Measurements from ENCODE around the gene TLK1. TPM values are rescaled to one million over a fixed set of nuclear protein-coding genes. Genes with fewer than 3 reads are reported as not detected.

Gene TLK1
- total and polyA plus RNA-seq, 2 of the 4 experiments (the other 2 are of a cell fraction), result 7.3 to 12.5 TPM

- peak; percentile 67 for TF ChIP-seq USF2 (IDR thresholded peaks at IDR 0.05; ENCODE audit: low read depth, low read length)
These were observed 187.0 kb downstream of the TLK1 start (continued) for GRCh38 chr2:170973492-170974303.

- H3K4me3 ChIP-seq (ENCODE audit: insufficient read depth, low read depth, low read length), result peak overlapping the region; percentile 86; the same call in 1 of the 2 replicates
- no peak overlapping the region for H4K5ac ChIP-seq (ENCODE audit: low read depth, low read length)
- H3K9me1 ChIP-seq (ENCODE audit: insufficient read depth, low read length), result no peaks in the 10 kb centered on the region
- no peak overlapping the region for H3K56ac ChIP-seq (ENCODE audit: extremely low read depth, insufficient read depth, low read length)
- in situ Hi-C loops (cut with MboI; ENCODE audit: low sequenced_read_pairs), result loop anchor here (5.0 to 10.0 kb wide), 2 partner anchors 182 to 444 kb away; no protein-coding TSS in a partner anchor
- intact Hi-C loops (cut with micrococcal nuclease), result loop anchor here (1.0 to 10.0 kb wide), 7 partner anchors 186 to 1492 kb away; partner anchors contain the start of genes CYBRD1 and DCAF17
- no peaks in the 10 kb centered on the region for H4K20me1 ChIP-seq (ENCODE audit: insufficient read depth, low read length)
- peaks cover 4% of the 10 kb centered on the region; the same call in 1 of the 2 replicates for H3K36me3 ChIP-seq (ENCODE audit: control insufficient read depth, insufficient read depth, low read length)
- H3K4ac ChIP-seq (ENCODE audit: low read depth, low read length), result no peak overlapping the region
- POLR2A ChIA-PET (ENCODE audit: unreplicated experiment), result no interaction called here
- no peaks in the 10 kb centered on the region for H3K9me3 ChIP-seq (ENCODE audit: control insufficient read depth, insufficient read depth, low read length)
- peak overlapping the region in 1 of 2 experiments; percentile 19; a peak in 1 of 4 replicates for H4K8ac ChIP-seq (ENCODE audit: low read depth in 2 of 2, low read length in 2 of 2)
- H3K9ac ChIP-seq (ENCODE audit: low read depth, low read length), result no peak overlapping the region
- peaks cover 4% of the 10 kb centered on the region for H3K4me1 ChIP-seq (ENCODE audit: control insufficient read depth, insufficient read depth, low read length)
- peak overlapping the region; percentile 98 for H2AK9ac ChIP-seq (replicated peaks; ENCODE audit: low read depth, low read length, poor library complexity)
- no peak overlapping the region for H3K14ac ChIP-seq (replicated peaks; ENCODE audit: low read depth, low read length)
- no peaks in the 10 kb centered on the region; a peak in 1 of 4 replicates for H3K79me1 ChIP-seq (ENCODE audit: low read depth in 1 of 2, low read length in 2 of 2)
- no peaks in the 10 kb centered on the region; the same call in 1 of the 2 replicates for H3K27me3 ChIP-seq (ENCODE audit: control insufficient read depth, insufficient read depth, low read length)
- DNase-seq, result no peak
- peak overlapping the region; percentile 100 for H2AFZ ChIP-seq (replicated peaks; ENCODE audit: low read length, poor library complexity)
- peak overlapping the region; percentile 14; the same call in 1 of the 2 replicates for H2BK120ac ChIP-seq (ENCODE audit: low read depth, low read length)
- no peak overlapping the region for H2BK20ac ChIP-seq (ENCODE audit: low read depth, low read length)
- no peak overlapping the region for H2BK15ac ChIP-seq (ENCODE audit: low read depth, low read length)
- H2AK5ac ChIP-seq (ENCODE audit: low read depth, low read length), result no peak overlapping the region; the same call in 1 of the 2 replicates
- no peak overlapping the region for H3K18ac ChIP-seq (ENCODE audit: low read depth, low read length)
- 20% methylated on average over 2 of the region's 12 CpGs; no CpG with 5 or more reads in 1 of the 2 experiments for WGBS, 2 experiments (ENCODE audit: extremely low coverage in 2 of 2, insufficient read length in 1 of 2)
- H3K27ac ChIP-seq (ENCODE audit: insufficient read depth, low read length), result no peak overlapping the region; the same call in 1 of the 2 replicates
- H3K4me2 ChIP-seq (ENCODE audit: low read depth, low read length), result peak overlapping the region; percentile 81
- no TSS peak for BruUV-seq (replicated peaks)
- dilution Hi-C loops (cut with HindIII; ENCODE audit: low sequenced_read_pairs, unreplicated experiment), result no loop called here
- no peak overlapping the region for H2BK5ac ChIP-seq (ENCODE audit: low read depth, low read length, poor library complexity, severe bottlenecking)
- CTCF ChIA-PET, result interaction anchor here (1.6 kb wide), 2 partner anchors 44 to 443 kb away, joined by 3 to 11 read pairs; partner anchors contain the start of gene GORASP2
- no peak overlapping the region for H3K23ac ChIP-seq (ENCODE audit: low read depth, low read length)
- H4K91ac ChIP-seq (ENCODE audit: insufficient read depth, low read depth, low read length), result no peak overlapping the region; the same call in 1 of the 2 replicates
- ATAC-seq (ENCODE audit: low read depth), result peak; percentile 3; the same call in 1 of the 2 replicates
- TF ChIP-seq SMC3 (IDR thresholded peaks at IDR 0.05; ENCODE audit: low read depth, low read length), result no peak
- no peak for TF ChIP-seq CHD1 (IDR thresholded peaks at IDR 0.05; ENCODE audit: low read depth, low read length)
- TF ChIP-seq ELK1 (IDR thresholded peaks at IDR 0.05; ENCODE audit: borderline replicate concordance, low read depth, low read length), result no peak
- no peak for TF ChIP-seq CTCF (conservative IDR thresholded peaks at IDR 0.05; ENCODE audit: low read depth, low read length)
- TF ChIP-seq POLR2A (IDR thresholded peaks at IDR 0.05; ENCODE audit: low read depth, low read length), result no peak
- no peak for TF ChIP-seq FOS (IDR thresholded peaks at IDR 0.05; ENCODE audit: low read depth, low read length)
- no peak for TF ChIP-seq RFX5 (IDR thresholded peaks at IDR 0.05; ENCODE audit: low read depth, low read length)
- no peak for TF ChIP-seq MAZ (IDR thresholded peaks at IDR 0.05; ENCODE audit: borderline replicate concordance, low read depth, low read length)
- TF ChIP-seq CEBPB (IDR thresholded peaks at IDR 0.05; ENCODE audit: low read depth, low read length), result no peak
- TF ChIP-seq USF2 (IDR thresholded peaks at IDR 0.05; ENCODE audit: low read depth, low read length), result no peak
These were observed 187.5 kb downstream of the TLK1 start for GRCh38 chr2:170973225-170973491.
